Stimulated activated CD8-positive, alpha-beta memory T cell treated with anti-CD3 and anti-CD28 coated beads, Interleukin-7, amount 100 ng/mL, for 1 hour (primary cell): ENCODE results near the gene SLC26A2.
A peak's percentile ranks its signal among the peaks of the same experiment; 100 is the strongest.
"Not testable (repeated sequence)": the region's sequence is repeated elsewhere in the genome, so short reads cannot be mapped to it uniquely, and the experiment has no call there.

Experiments used
- DNase-seq, 2 donors: peaks; one replicate each; pipeline ENCODE4 v3.0.0-alpha.2; 2020; ENCODE audit warnings: low read depth in 2 of 2

The SLC26A2 gene

GRCh38 chr5:149937610-149938009 lies 22.9 kb upstream of the SLC26A2 start:
- no peak for DNase-seq

- DNase-seq: no peak
Observed at GRCh38 chr5:149938279-149938678, 22.3 kb upstream of the SLC26A2 start.

GRCh38 chr5:149938791-149939358 lies 21.7 kb upstream of the SLC26A2 start:
- no peak for DNase-seq

- no peak for DNase-seq
Observed at GRCh38 chr5:149939546-149939945, 21.0 kb upstream of the SLC26A2 start.

- no peak for DNase-seq
Observed at GRCh38 chr5:149940077-149940574, 20.4 kb upstream of the SLC26A2 start.

GRCh38 chr5:149940941-149941644 lies 19.5 kb upstream of the SLC26A2 start:
- no peak for DNase-seq

- DNase-seq: no peak
Observed at GRCh38 chr5:149941795-149942194, 18.8 kb upstream of the SLC26A2 start.

- no peak for DNase-seq
Observed at GRCh38 chr5:149942199-149942598, 18.4 kb upstream of the SLC26A2 start.

GRCh38 chr5:149942741-149943169 lies 17.8 kb upstream of the SLC26A2 start:
- DNase-seq: not testable (repeated sequence)

- not testable (repeated sequence) for DNase-seq
Observed at GRCh38 chr5:149943177-149943949, 17.2 kb upstream of the SLC26A2 start.

- no peak for DNase-seq
Observed at GRCh38 chr5:149944666-149945065, 15.9 kb upstream of the SLC26A2 start, which contains the start of gene PDE6A. Gene PDE6A, minus strand, starts transcription at chr5:149944793. Its CDS starts 120 bp downstream, at chr5:149944673.

GRCh38 chr5:149946118-149946517 lies 14.4 kb upstream of the SLC26A2 start:
- no peak for DNase-seq

GRCh38 chr5:149948993-149949392 lies 11.6 kb upstream of the SLC26A2 start:
- no peak for DNase-seq

GRCh38 chr5:149951138-149951749 lies 9.3 kb upstream of the SLC26A2 start:
- no peak for DNase-seq

- DNase-seq: no peak
Observed at GRCh38 chr5:149953436-149954121, 7.0 kb upstream of the SLC26A2 start.

- DNase-seq: no peak
Observed at GRCh38 chr5:149954798-149955197, 5.8 kb upstream of the SLC26A2 start.

GRCh38 chr5:149956685-149957084 lies 3.9 kb upstream of the SLC26A2 start:
- no peak for DNase-seq

GRCh38 chr5:149957855-149958254 lies 2.7 kb upstream of the SLC26A2 start:
- no peak for DNase-seq

GRCh38 chr5:149959406-149960236 lies 937 bp upstream of the SLC26A2 start:
- peak in 1 of 2 donors; percentile 9 for DNase-seq

GRCh38 chr5:149961186-149961685 lies 678 bp downstream of the SLC26A2 start:
- no peak for DNase-seq
